HepG2 (cell line): ENCODE data around the gene NCOA6. TPM values are rescaled to one million over a fixed set of nuclear protein-coding genes. Genes with fewer than 3 reads are reported as not detected.
A peak's percentile ranks its signal among the peaks of the same experiment; 100 is the strongest.

Experiments
- ATAC-seq: fragments of 200-7000 bp; cut with Tn5 transposase; 3 replicates; pipeline ENCODE4 v1.9.1; 2020; ENCODE audit warnings: mild to moderate bottlenecking, moderate library complexity
- BruUV-seq: library from RNA; stranded (reverse); fragments of 400-500 nt; replicated peaks from 2 replicates; lab custom pipeline; 2021; lab: Mats Ljungman, UMichigan
- CTCF ChIA-PET: fragments of 300-600 bp; formaldehyde crosslinking; extraction: SDS; loops from one replicate; lab custom pipeline; 2021; ENCODE audit warnings: low total read pairs, inconsistent platforms, low intra/inter-chr PET ratio; lab: Yijun Ruan, JAX
- POLR2A ChIA-PET: fragments of 350-600 bp; sonication (Branson Sonifier 250); formaldehyde crosslinking; loops from one replicate; lab custom pipeline; 2020; ENCODE audit warnings: antibody characterized with exemption, inconsistent platforms; lab: Yijun Ruan, JAX
- DNase-seq: peaks from one replicate; pipeline ENCODE4 v3.0.0-alpha.2; 2015; ENCODE audit warnings: low spot score
- FAIRE-seq: peaks from 3 replicates; lab custom pipeline; 2011; peaks lifted over from hg19 to GRCh38; lab: Jason Lieb, UNC
- H2AFZ ChIP-seq: one replicate; pipeline ENCODE4 v1.6.1; 2011; ENCODE audit warnings: low read length, inconsistent platforms
- H3K27ac ChIP-seq: fragments of 300-600 bp; 3 replicates; pipeline ENCODE4 v1.8.0; 2011; ENCODE audit warnings: mixed run types, mild to moderate bottlenecking, mixed read lengths, low read length, inconsistent platforms; ENCODE audit not compliant: insufficient read depth; ENCODE audit errors: extremely low read length
- H3K27me3 ChIP-seq, 2 experiments: fragments of 200-600 bp in 1 of 2; 2 replicates in 1 of 2; 3 replicates in 1 of 2; pipeline versions ENCODE4 v1.6.0 to v1.8.0; 2011; ENCODE audit warnings: low read length in 2 of 2, mild to moderate bottlenecking in 2 of 2, moderate library complexity in 2 of 2, inconsistent platforms in 1 of 2; ENCODE audit not compliant: insufficient read depth in 2 of 2, control insufficient read depth in 1 of 2
- H3K36me3 ChIP-seq, 2 experiments: fragments of 200-600 bp in 1 of 2; replicated peaks in 1 of 2; 2 replicates in 1 of 2; 3 replicates in 1 of 2; pipeline versions ENCODE4 v1.5.1 to v1.8.0; 2011; ENCODE audit warnings: low read length in 2 of 2, inconsistent platforms in 1 of 2; ENCODE audit not compliant: insufficient read depth in 2 of 2, control insufficient read depth in 1 of 2
- H3K4me1 ChIP-seq: 2 replicates; pipeline ENCODE4 v1.5.1; 2012; ENCODE audit warnings: low read length, inconsistent platforms; ENCODE audit not compliant: insufficient read depth
- H3K4me2 ChIP-seq: 2 replicates; pipeline ENCODE4 v1.6.0; 2011; ENCODE audit warnings: low read depth, low read length, inconsistent platforms
- H3K4me3 ChIP-seq, 3 experiments: fragments of 200-600 bp in 1 of 3; sonication (generic), shearing (Covaris generic) in 1 of 3; replicated peaks in 1 of 3; 2 replicates each; pipeline ENCODE4 v1.5.1; 2011 to 2016; ENCODE audit warnings: low read length in 3 of 3, inconsistent platforms in 2 of 3, low read depth in 2 of 3, mild to moderate bottlenecking in 2 of 3, control low read depth in 1 of 3, mixed read lengths in 1 of 3; ENCODE audit not compliant: insufficient read depth in 1 of 3
- H3K79me2 ChIP-seq: one replicate; pipeline ENCODE4 v1.6.1; 2011; ENCODE audit warnings: low read length, inconsistent platforms; ENCODE audit not compliant: insufficient read depth
- H3K9ac ChIP-seq: 2 replicates; pipeline ENCODE4 v1.6.0; 2011; ENCODE audit warnings: mild to moderate bottlenecking, low read depth, low read length, inconsistent platforms; ENCODE audit not compliant: insufficient read depth
- H3K9me3 ChIP-seq: 2 replicates; pipeline ENCODE4 v1.5.1; 2012; ENCODE audit warnings: mild to moderate bottlenecking, low read length
- H4K20me1 ChIP-seq: 2 replicates; pipeline ENCODE4 v1.6.0; 2011; ENCODE audit warnings: inconsistent platforms, mild to moderate bottlenecking, low read length, moderate library complexity; ENCODE audit not compliant: insufficient read depth
- CEBPB ChIP-seq: IDR thresholded peaks from 2 replicates; pipeline ENCODE4 v1.6.1; 2011; ENCODE audit warnings: low read depth, low read length, improper control_type of control experiment, borderline replicate concordance
- IKZF1 ChIP-seq: fragments of 450-650 bp; IDR thresholded peaks from 2 replicates; pipeline ENCODE4 v1.7.1; 2016
- RAD21 ChIP-seq: fragments of 450-650 bp; formaldehyde crosslinking; IDR thresholded peaks from 2 replicates; pipeline ENCODE4 v1.5.0; 2020; ENCODE audit warnings: mild to moderate bottlenecking
- ZFP36 ChIP-seq: fragments of 150-350 bp; IDR thresholded peaks from 2 replicates; pipeline ENCODE4 v1.6.1; 2018; ENCODE audit warnings: borderline replicate concordance, low read length, low read depth; ENCODE audit not compliant: partially characterized antibody
- ZNF446 ChIP-seq: sonication (generic); formaldehyde crosslinking; IDR thresholded peaks from 2 replicates; pipeline ENCODE4 v1.5.0; 2020; ENCODE audit warnings: mild to moderate bottlenecking, missing genetic modification reagents
- WGBS: methylation state at CpG from one replicate; pipeline ENCODE4 v1.1.6; 2017; ENCODE audit warnings: low lambda C conversion rate; 5-methylcytosine and 5-hydroxymethylcytosine counted together
- in situ Hi-C: cut with HindIII; loops from 2 replicates; pipeline ENCODE4 v1.10.0; 2017; ENCODE audit warnings: low pct_unique_long_range_greater_than_20kb; ENCODE audit not compliant: extremely low pct_ligation_motif_present
- intact Hi-C: fragments of 100-400 bp; cut with micrococcal nuclease; formaldehyde crosslinking; loops from one replicate; pipeline ENCODE4 v1.10.0; 2022; ENCODE audit not compliant: unreplicated experiment
- polyA plus RNA-seq, 8 experiments: library from polyadenylated mRNA; depleted of rRNA in 3 of 8; stranded (reverse) in 7 of 8; unstranded in 1 of 8; fragments of >200 nt; fragmentation: Illumina TruSeq in 4 of 8; extraction: Trizol in 4 of 8; gene quantifications; 2 replicates each; pipeline versions ENCODE4 v1.2.1 to v1.2.3, GENCODE V29; 2011 to 2016; ENCODE audit warnings: low read depth in 4 of 8, missing spikeins in 1 of 8, mixed read lengths in 1 of 8; ENCODE audit not compliant: insufficient read depth in 1 of 8
- total RNA-seq, 5 experiments: library from RNA; depleted of rRNA; stranded (reverse); fragments of >200 nt; fragmentation: Illumina TruSeq; extraction: Trizol; gene quantifications; 2 replicates each; pipeline ENCODE4 v1.2.3, GENCODE V29; 2016; ENCODE audit warnings: low read depth in 1 of 5
- TF ChIP-seq, protein P1 (sequence below): sonication (generic); formaldehyde crosslinking; IDR thresholded peaks from 2 replicates; pipeline ENCODE4 v1.8.0; 2022; ENCODE audit warnings: mild to moderate bottlenecking, missing genetic modification reagents; ENCODE audit not compliant: insufficient replicate concordance
- TF ChIP-seq, protein P2 (sequence below): sonication (generic); formaldehyde crosslinking; IDR thresholded peaks from 2 replicates; pipeline ENCODE4 v1.5.0; 2020; ENCODE audit warnings: mild to moderate bottlenecking, missing genetic modification reagents, borderline replicate concordance

NCOA6 gene
- total and polyA plus RNA-seq, 2 of the 13 experiments (the other 11 are each of a cell fraction or from before 2014, with no cell fraction given), result 11.2 to 29.3 TPM

DNA sequence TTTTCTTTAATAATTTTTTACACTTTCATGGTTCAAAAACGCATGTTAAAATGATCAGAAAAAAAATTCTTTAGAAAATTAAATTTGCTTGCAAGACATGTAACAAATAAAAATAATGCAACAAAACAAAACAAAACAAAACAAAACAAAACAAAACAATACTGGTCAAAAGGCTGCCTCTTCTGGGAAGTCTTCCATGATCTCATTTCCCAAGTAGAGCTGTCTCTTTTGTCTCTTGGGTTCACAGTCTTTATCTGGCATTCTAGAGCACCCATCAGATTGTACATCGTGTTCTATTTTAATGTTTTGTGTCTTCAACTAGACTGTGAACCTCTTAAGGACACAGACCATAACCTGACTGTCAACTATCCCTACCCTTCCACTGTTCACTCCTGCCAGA, 96.0 kb downstream of the NCOA6 start:
- H2AFZ ChIP-seq, result no peak overlapping the region
- no peaks in the 10 kb centered on the region for H4K20me1 ChIP-seq
- H3K4me2 ChIP-seq, result no peak overlapping the region
- BruUV-seq, result no TSS peak
- POLR2A ChIA-PET, result interaction anchor here (1.2 to 1.6 kb wide), 3 partner anchors 16 to 108 kb away, joined by 3 to 7 read pairs (median 5); no protein-coding TSS in a partner anchor
- H3K79me2 ChIP-seq, result no peaks in the 10 kb centered on the region
- H3K4me1 ChIP-seq, result peaks cover 28% of the 10 kb centered on the region
- in situ Hi-C loops, result no loop called here
- ATAC-seq, result no peak
- no peak overlapping the region for H3K9ac ChIP-seq
- TF ChIP-seq, protein P1, sequence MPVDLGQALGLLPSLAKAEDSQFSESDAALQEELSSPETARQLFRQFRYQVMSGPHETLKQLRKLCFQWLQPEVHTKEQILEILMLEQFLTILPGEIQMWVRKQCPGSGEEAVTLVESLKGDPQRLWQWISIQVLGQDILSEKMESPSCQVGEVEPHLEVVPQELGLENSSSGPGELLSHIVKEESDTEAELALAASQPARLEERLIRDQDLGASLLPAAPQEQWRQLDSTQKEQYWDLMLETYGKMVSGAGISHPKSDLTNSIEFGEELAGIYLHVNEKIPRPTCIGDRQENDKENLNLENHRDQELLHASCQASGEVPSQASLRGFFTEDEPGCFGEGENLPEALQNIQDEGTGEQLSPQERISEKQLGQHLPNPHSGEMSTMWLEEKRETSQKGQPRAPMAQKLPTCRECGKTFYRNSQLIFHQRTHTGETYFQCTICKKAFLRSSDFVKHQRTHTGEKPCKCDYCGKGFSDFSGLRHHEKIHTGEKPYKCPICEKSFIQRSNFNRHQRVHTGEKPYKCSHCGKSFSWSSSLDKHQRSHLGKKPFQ (CRISPR knock-in tag), result no peak
- TF ChIP-seq ZNF446 (CRISPR knock-in tag) (no peak), RAD21 (CRISPR knock-in tag) (no peak), ZFP36 (peak; percentile 67), CEBPB (no peak), IKZF1 (no peak)
- TF ChIP-seq, protein P2, sequence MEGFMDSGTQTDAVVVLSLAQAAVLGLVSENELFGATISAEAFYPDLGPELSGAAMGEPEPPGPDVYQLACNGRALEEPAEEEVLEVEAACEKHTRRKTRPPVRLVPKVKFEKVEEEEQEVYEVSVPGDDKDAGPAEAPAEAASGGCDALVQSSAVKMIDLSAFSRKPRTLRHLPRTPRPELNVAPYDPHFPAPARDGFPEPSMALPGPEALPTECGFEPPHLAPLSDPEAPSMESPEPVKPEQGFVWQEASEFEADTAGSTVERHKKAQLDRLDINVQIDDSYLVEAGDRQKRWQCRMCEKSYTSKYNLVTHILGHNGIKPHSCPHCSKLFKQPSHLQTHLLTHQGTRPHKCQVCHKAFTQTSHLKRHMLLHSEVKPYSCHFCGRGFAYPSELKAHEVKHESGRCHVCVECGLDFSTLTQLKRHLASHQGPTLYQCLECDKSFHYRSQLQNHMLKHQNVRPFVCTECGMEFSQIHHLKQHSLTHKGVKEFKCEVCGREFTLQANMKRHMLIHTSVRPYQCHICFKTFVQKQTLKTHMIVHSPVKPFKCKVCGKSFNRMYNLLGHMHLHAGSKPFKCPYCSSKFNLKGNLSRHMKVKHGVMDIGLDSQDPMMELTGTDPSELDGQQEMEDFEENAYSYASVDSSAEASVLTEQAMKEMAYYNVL (CRISPR knock-in tag), result no peak
- DNase-seq, result no peak
- H3K27ac ChIP-seq, result no peak overlapping the region
- intact Hi-C loops, result no loop called here
- no peak for FAIRE-seq
- H3K36me3 ChIP-seq, result peaks cover 18 to 57% of the 10 kb centered on the region in 2 experiments
- H3K27me3 ChIP-seq, result no peaks in the 10 kb centered on the region
- 98% methylated on average over 2 of the region's 2 CpGs for WGBS
- CTCF ChIA-PET, result no interaction called here
- H3K9me3 ChIP-seq, result no peaks in the 10 kb centered on the region
- H3K4me3 ChIP-seq, result no peak overlapping the region
